ENCODE measurements around the gene PCGF3.

The PCGF3 gene

GRCh38 chr4:720111-720860 lies 14.7 kb downstream of the PCGF3 start:
- peaks cover 5% of the 10 kb centered on the region for H3K4me1 ChIP-seq (ENCODE audit: insufficient read depth, insufficient read length)
- H3K4me3 ChIP-seq (ENCODE audit: insufficient read length, low read depth), result no peak overlapping the region
- H3K27me3 ChIP-seq (ENCODE audit: insufficient read depth, insufficient read length), result no peaks in the 10 kb centered on the region
- no peaks in the 10 kb centered on the region for H3K9me3 ChIP-seq (ENCODE audit: insufficient read depth, low read length)
- peaks cover 49% of the 10 kb centered on the region for H3K36me3 ChIP-seq (ENCODE audit: insufficient read depth, insufficient read length, low read length)
- no peak for DNase-seq (ENCODE audit: low read depth, low spot score)
- no peak for TF ChIP-seq SUZ12 (IDR thresholded peaks at IDR 0.05; ENCODE audit: extremely low read depth, insufficient read depth, insufficient read length)
- TF ChIP-seq ZNF274 (IDR thresholded peaks at IDR 0.05; ENCODE audit: low read depth, low read length), result no peak
- H3K9ac ChIP-seq (ENCODE audit: insufficient read length, low read depth), result no peak overlapping the region

- no peaks in the 10 kb centered on the region for H3K9me3 ChIP-seq (ENCODE audit: insufficient read depth, low read length)
- H3K9ac ChIP-seq (ENCODE audit: insufficient read length, low read depth), result no peak overlapping the region
- H3K27me3 ChIP-seq (ENCODE audit: insufficient read depth, insufficient read length), result no peaks in the 10 kb centered on the region
- no peak overlapping the region for H3K4me3 ChIP-seq (ENCODE audit: insufficient read length, low read depth)
- DNase-seq (ENCODE audit: low read depth, low spot score), result no peak
- no peak for TF ChIP-seq SUZ12 (IDR thresholded peaks at IDR 0.05; ENCODE audit: extremely low read depth, insufficient read depth, insufficient read length)
- peaks cover 54% of the 10 kb centered on the region for H3K36me3 ChIP-seq (ENCODE audit: insufficient read depth, insufficient read length, low read length)
- peaks cover 7% of the 10 kb centered on the region for H3K4me1 ChIP-seq (ENCODE audit: insufficient read depth, insufficient read length)
These were observed 15.9 kb downstream of the PCGF3 start for GRCh38 chr4:721261-722168.

GRCh38 chr4:722169-722725 lies 16.6 kb downstream of the PCGF3 start:
- DNase-seq (ENCODE audit: low read depth, low spot score), result no peak
- TF ChIP-seq SUZ12 (IDR thresholded peaks at IDR 0.05; ENCODE audit: extremely low read depth, insufficient read depth, insufficient read length), result no peak
- no peak for TF ChIP-seq ZNF274 (IDR thresholded peaks at IDR 0.05; ENCODE audit: low read depth, low read length)
- no peak for TF ChIP-seq YY1 (IDR thresholded peaks at IDR 0.05; ENCODE audit: insufficient read depth, insufficient read length)
- peaks cover 10% of the 10 kb centered on the region for H3K4me1 ChIP-seq (ENCODE audit: insufficient read depth, insufficient read length)
- peaks cover 54% of the 10 kb centered on the region for H3K36me3 ChIP-seq (ENCODE audit: insufficient read depth, insufficient read length, low read length)
- H3K4me3 ChIP-seq (ENCODE audit: insufficient read length, low read depth), result no peak overlapping the region
- no peak overlapping the region for H3K9ac ChIP-seq (ENCODE audit: insufficient read length, low read depth)
- no peaks in the 10 kb centered on the region for H3K9me3 ChIP-seq (ENCODE audit: insufficient read depth, low read length)
- H3K27me3 ChIP-seq (ENCODE audit: insufficient read depth, insufficient read length), result no peaks in the 10 kb centered on the region

- TF ChIP-seq YY1 (IDR thresholded peaks at IDR 0.05; ENCODE audit: insufficient read depth, insufficient read length) (no peak), ZNF274 (IDR thresholded peaks at IDR 0.05; ENCODE audit: low read depth, low read length) (no peak), SUZ12 (IDR thresholded peaks at IDR 0.05; ENCODE audit: extremely low read depth, insufficient read depth, insufficient read length) (no peak)
- Histone ChIP-seq H3K9ac (ENCODE audit: insufficient read length, low read depth) (no peak overlapping the region), H3K9me3 (ENCODE audit: insufficient read depth, low read length) (no peaks in the 10 kb centered on the region), H3K4me3 (ENCODE audit: insufficient read length, low read depth) (no peak overlapping the region), H3K27me3 (ENCODE audit: insufficient read depth, insufficient read length) (no peaks in the 10 kb centered on the region), H3K36me3 (ENCODE audit: insufficient read depth, insufficient read length, low read length) (peaks cover 58% of the 10 kb centered on the region), H3K4me1 (ENCODE audit: insufficient read depth, insufficient read length) (peaks cover 6% of the 10 kb centered on the region)
- DNase-seq (ENCODE audit: low read depth, low spot score), result no peak
These were observed 17.3 kb downstream of the PCGF3 start for GRCh38 chr4:722851-723360.

DNA sequence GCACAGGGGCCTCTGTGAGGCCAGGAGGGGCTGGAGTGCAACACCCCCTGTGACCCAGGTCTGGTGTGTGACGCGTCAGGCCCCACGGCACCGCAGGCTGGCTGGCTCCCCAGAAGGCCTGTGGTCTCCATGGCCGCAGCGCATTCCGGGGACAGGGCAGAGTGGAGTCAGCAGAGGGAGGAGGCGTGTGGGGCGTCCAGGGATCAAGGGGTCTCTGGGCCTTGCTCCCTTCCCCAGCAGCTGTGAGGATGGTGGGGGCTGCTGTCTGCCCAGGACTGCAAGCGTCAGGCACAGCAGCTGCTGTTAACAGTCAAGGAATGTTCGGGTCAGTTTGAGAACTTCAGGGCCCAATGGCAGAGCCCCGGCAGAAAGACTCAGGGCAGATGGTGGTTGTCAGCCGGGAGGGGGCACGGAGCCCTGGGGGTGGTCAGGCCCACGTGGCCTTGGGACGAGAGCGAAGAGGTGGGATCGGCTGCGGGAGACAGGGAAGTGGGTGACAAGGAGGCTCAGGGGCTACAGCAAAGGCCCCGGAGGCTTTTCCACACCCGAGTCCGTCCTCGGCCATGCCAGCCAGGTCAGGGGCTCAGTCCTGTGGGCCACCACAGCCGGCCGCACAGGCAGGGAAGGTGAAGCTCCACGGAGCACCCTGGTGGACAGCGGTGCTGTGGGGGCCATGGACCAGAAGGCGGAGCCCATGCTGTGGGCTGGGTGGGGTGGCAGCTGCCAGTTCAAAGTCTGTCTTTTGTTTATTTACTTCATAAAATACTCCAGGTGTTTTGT lies 18.3 kb downstream of the PCGF3 start:
- Histone ChIP-seq H3K4me1 (ENCODE audit: insufficient read depth, insufficient read length) (peaks cover 5% of the 10 kb centered on the region), H3K36me3 (ENCODE audit: insufficient read depth, insufficient read length, low read length) (peaks cover 59% of the 10 kb centered on the region), H3K9me3 (ENCODE audit: insufficient read depth, low read length) (no peaks in the 10 kb centered on the region), H3K27me3 (ENCODE audit: insufficient read depth, insufficient read length) (no peaks in the 10 kb centered on the region), H3K9ac (ENCODE audit: insufficient read length, low read depth) (no peak overlapping the region), H3K4me3 (ENCODE audit: insufficient read length, low read depth) (no peak overlapping the region)
- no peak for TF ChIP-seq YY1 (IDR thresholded peaks at IDR 0.05; ENCODE audit: insufficient read depth, insufficient read length)
- no peak for TF ChIP-seq SUZ12 (IDR thresholded peaks at IDR 0.05; ENCODE audit: extremely low read depth, insufficient read depth, insufficient read length)
- no peak for DNase-seq (ENCODE audit: low read depth, low spot score)

DNA sequence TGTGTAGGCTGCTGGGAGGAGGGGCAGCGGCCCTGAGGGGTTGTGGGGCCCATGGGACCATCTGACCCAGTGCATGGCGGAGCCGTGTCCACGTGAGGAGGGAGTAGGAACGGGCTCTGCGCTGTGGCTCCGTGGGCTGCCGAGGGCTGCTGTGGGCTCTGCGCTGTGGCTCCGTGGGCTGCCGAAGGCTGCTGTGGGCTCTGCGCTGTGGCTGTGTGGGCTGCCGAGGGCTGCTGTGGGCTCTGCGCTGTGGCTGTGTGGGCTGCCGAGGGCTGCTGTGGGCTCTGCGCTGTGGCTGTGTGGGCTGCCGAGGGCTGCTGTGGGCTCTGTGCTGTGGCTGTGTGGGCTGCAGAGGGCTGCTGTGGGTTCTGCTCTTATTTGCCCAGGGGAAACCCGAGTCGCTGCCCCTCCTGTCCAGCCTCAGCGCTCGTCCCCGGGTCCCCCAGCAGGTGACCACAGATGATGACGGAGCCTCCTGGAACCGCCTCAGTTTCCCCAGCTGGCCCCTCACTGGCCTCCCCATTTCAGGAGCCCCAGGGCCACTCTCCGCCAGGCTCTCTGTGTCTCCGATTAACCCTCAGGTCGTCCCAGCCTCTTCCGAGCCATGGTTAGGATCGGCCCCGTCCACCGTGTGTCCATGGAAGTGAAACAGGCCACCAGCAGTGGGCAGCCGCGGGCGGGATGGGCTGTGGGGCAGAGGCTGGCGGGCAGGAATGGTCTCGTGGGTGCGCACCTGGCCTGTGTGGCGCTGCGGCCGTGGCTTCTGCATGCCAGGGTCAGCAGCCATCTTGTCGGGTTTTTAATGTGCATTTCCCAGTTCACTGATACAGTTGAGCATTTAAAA lies 20.0 kb downstream of the PCGF3 start:
- Histone ChIP-seq H3K4me3 (ENCODE audit: insufficient read length, low read depth) (no peak overlapping the region), H3K9me3 (ENCODE audit: insufficient read depth, low read length) (no peaks in the 10 kb centered on the region), H3K4me1 (ENCODE audit: insufficient read depth, insufficient read length) (peaks cover 5% of the 10 kb centered on the region), H3K36me3 (ENCODE audit: insufficient read depth, insufficient read length, low read length) (peaks cover 49% of the 10 kb centered on the region), H3K9ac (ENCODE audit: insufficient read length, low read depth) (no peak overlapping the region), H3K27me3 (ENCODE audit: insufficient read depth, insufficient read length) (no peaks in the 10 kb centered on the region)
- DNase-seq (ENCODE audit: low read depth, low spot score), result no peak
- no peak for TF ChIP-seq SUZ12 (IDR thresholded peaks at IDR 0.05; ENCODE audit: extremely low read depth, insufficient read depth, insufficient read length)
- no peak for TF ChIP-seq YY1 (IDR thresholded peaks at IDR 0.05; ENCODE audit: insufficient read depth, insufficient read length)
- TF ChIP-seq ZNF274 (IDR thresholded peaks at IDR 0.05; ENCODE audit: low read depth, low read length), result no peak
